ENCODE data around the gene GPR25. TPM values are rescaled to one million over a fixed set of nuclear protein-coding genes. Genes with fewer than 3 reads are reported as not detected.
A peak's percentile ranks its signal among the peaks of the same experiment; 100 is the strongest.

Gene GPR25
- total RNA-seq, 1 donor from 2014 or later, result 0.25 TPM

GRCh38 chr1:200856716-200857357 lies 15.9 kb upstream of the GPR25 start:
- H3K36me3 Mint-ChIP-seq, result peaks cover 24% of the 10 kb centered on the region
- H3K27me3 Mint-ChIP-seq (ENCODE audit: low read depth), result no peaks in the 10 kb centered on the region
- peaks cover 17% of the 10 kb centered on the region for H3K4me1 Mint-ChIP-seq
- H3K27ac Mint-ChIP-seq, result peak overlapping the region; percentile 80
- no peak for DNase-seq (ENCODE audit: low spot score in 2 of 2, unreplicated experiment in 2 of 2)
- no peak for TF ChIP-seq CTCF (IDR thresholded peaks at IDR 0.05; ENCODE audit: unreplicated experiment)
- H3K9me3 Mint-ChIP-seq, result no peaks in the 10 kb centered on the region
- H3K4me3 Mint-ChIP-seq, result no peak overlapping the region

- H3K36me3 Mint-ChIP-seq, result peaks cover 20% of the 10 kb centered on the region
- peaks cover 17% of the 10 kb centered on the region for H3K4me1 Mint-ChIP-seq
- DNase-seq (ENCODE audit: low spot score in 2 of 2, unreplicated experiment in 2 of 2), result no peak
- no peak overlapping the region for H3K4me3 Mint-ChIP-seq
- no peaks in the 10 kb centered on the region for H3K9me3 Mint-ChIP-seq
- H3K27ac Mint-ChIP-seq, result no peak overlapping the region
- TF ChIP-seq CTCF (IDR thresholded peaks at IDR 0.05; ENCODE audit: unreplicated experiment), result no peak
- H3K27me3 Mint-ChIP-seq (ENCODE audit: low read depth), result no peaks in the 10 kb centered on the region
Measured at GRCh38 chr1:200857804-200858203, 15.0 kb upstream of the GPR25 start.

GRCh38 chr1:200861937-200862647 lies 10.7 kb upstream of the GPR25 start:
- no peak overlapping the region for H3K4me3 Mint-ChIP-seq
- H3K36me3 Mint-ChIP-seq, result peaks cover 22% of the 10 kb centered on the region
- no peak overlapping the region for H3K27ac Mint-ChIP-seq
- no peak for TF ChIP-seq CTCF (IDR thresholded peaks at IDR 0.05; ENCODE audit: unreplicated experiment)
- H3K27me3 Mint-ChIP-seq (ENCODE audit: low read depth), result no peaks in the 10 kb centered on the region
- DNase-seq (ENCODE audit: low spot score in 2 of 2, unreplicated experiment in 2 of 2), result no peak
- H3K9me3 Mint-ChIP-seq, result no peaks in the 10 kb centered on the region
- H3K4me1 Mint-ChIP-seq, result peaks cover 14% of the 10 kb centered on the region

- Mint-ChIP-seq H3K27me3 (ENCODE audit: low read depth) (no peaks in the 10 kb centered on the region), H3K4me3 (no peak overlapping the region), H3K27ac (no peak overlapping the region), H3K9me3 (no peaks in the 10 kb centered on the region), H3K4me1 (peaks cover 11% of the 10 kb centered on the region), H3K36me3 (peaks cover 22% of the 10 kb centered on the region)
- TF ChIP-seq CTCF (IDR thresholded peaks at IDR 0.05; ENCODE audit: unreplicated experiment), result no peak
- DNase-seq (ENCODE audit: low spot score in 2 of 2, unreplicated experiment in 2 of 2), result no peak
Measured at GRCh38 chr1:200862713-200863415, 9.9 kb upstream of the GPR25 start.

DNA sequence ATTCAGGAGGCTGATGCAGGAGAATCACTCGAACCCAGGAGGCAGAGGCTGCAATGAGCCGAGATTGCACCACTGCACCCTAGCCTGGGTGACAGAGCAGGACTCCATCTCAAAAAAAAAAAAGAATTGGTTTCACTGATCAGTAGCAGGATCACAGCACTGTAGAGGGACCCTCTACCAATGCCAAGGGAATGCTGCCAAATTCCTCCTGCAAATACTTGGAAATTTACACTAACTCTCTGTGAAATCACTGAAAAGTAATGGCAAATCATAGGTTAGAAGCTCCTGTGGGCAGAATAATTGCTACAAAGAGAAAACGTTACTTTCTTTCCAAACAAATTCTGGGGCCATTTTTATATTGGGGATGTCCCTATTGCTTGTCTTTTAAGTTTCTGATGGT lies 6.7 kb upstream of the GPR25 start:
- no peak for TF ChIP-seq CTCF (IDR thresholded peaks at IDR 0.05; ENCODE audit: unreplicated experiment)
- peaks cover 17% of the 10 kb centered on the region for H3K36me3 Mint-ChIP-seq
- H3K27ac Mint-ChIP-seq, result no peak overlapping the region

More for the DNA sequence above, 6.7 kb upstream of the GPR25 start:
- H3K9me3 Mint-ChIP-seq, result no peaks in the 10 kb centered on the region
- H3K27me3 Mint-ChIP-seq (ENCODE audit: low read depth), result no peaks in the 10 kb centered on the region
- peaks cover 11% of the 10 kb centered on the region for H3K4me1 Mint-ChIP-seq
- H3K4me3 Mint-ChIP-seq, result no peak overlapping the region
- DNase-seq (ENCODE audit: low spot score in 2 of 2, unreplicated experiment in 2 of 2), result no peak
